ENCODE results near the gene RHOBTB1.

The RHOBTB1 gene

GRCh38 chr10:60901561-60902235 lies 42.3 kb downstream of the RHOBTB1 start:
- Histone ChIP-seq H3K79me2 (ENCODE audit: insufficient read depth, low read length) (no peaks in the 10 kb centered on the region), H3K27ac (ENCODE audit: low read depth, low read length) (no peak overlapping the region), H3K9me2 (replicated peaks; ENCODE audit: insufficient read depth, low read length) (no peaks in the 10 kb centered on the region), H3K9ac (ENCODE audit: low read length) (no peak overlapping the region), H3K27me3 (ENCODE audit: low read length) (no peaks in the 10 kb centered on the region), H2AFZ (ENCODE audit: low read depth, low read length, severe bottlenecking) (no peak overlapping the region), H4K20me1 (ENCODE audit: low read depth, low read length) (no peaks in the 10 kb centered on the region), H3K9me3 (ENCODE audit: insufficient read depth, low read length) (no peaks in the 10 kb centered on the region), H3F3A (ENCODE audit: insufficient read depth) (no peaks in the 10 kb centered on the region), H3K4me2 (ENCODE audit: low read depth, low read length, poor library complexity, severe bottlenecking) (no peak overlapping the region), H3K4me3 (ENCODE audit: insufficient read depth, low read length, poor library complexity, severe bottlenecking) (no peak overlapping the region), H3K36me3 (ENCODE audit: low read length) (no peaks in the 10 kb centered on the region)
- TF ChIP-seq CTCF (IDR thresholded peaks at IDR 0.05; ENCODE audit: insufficient read depth, low read length, poor library complexity, severe bottlenecking) (no peak), EZH2phosphoT487 (conservative IDR thresholded peaks at IDR 0.05; ENCODE audit: low read length) (no peak)

GRCh38 chr10:60899266-60899665 lies 44.7 kb downstream of the RHOBTB1 start:
- H3K4me2 ChIP-seq (ENCODE audit: low read depth, low read length, poor library complexity, severe bottlenecking): no peak overlapping the region
- no peak for TF ChIP-seq EZH2phosphoT487 (conservative IDR thresholded peaks at IDR 0.05; ENCODE audit: low read length)
- H2AFZ ChIP-seq (ENCODE audit: low read depth, low read length, severe bottlenecking): no peak overlapping the region
- no peaks in the 10 kb centered on the region for H3K36me3 ChIP-seq (ENCODE audit: low read length)
- no peak overlapping the region for H3K27ac ChIP-seq (ENCODE audit: low read depth, low read length)
- no peaks in the 10 kb centered on the region for H3K27me3 ChIP-seq (ENCODE audit: low read length)
- no peaks in the 10 kb centered on the region for H3K79me2 ChIP-seq (ENCODE audit: insufficient read depth, low read length)
- H3K9me2 ChIP-seq (replicated peaks; ENCODE audit: insufficient read depth, low read length): no peaks in the 10 kb centered on the region
- H4K20me1 ChIP-seq (ENCODE audit: low read depth, low read length): no peaks in the 10 kb centered on the region
- no peaks in the 10 kb centered on the region for H3K9me3 ChIP-seq (ENCODE audit: insufficient read depth, low read length)
- no peak overlapping the region for H3K9ac ChIP-seq (ENCODE audit: low read length)
- no peaks in the 10 kb centered on the region for H3F3A ChIP-seq (ENCODE audit: insufficient read depth)
- no peak overlapping the region for H3K4me3 ChIP-seq (ENCODE audit: insufficient read depth, low read length, poor library complexity, severe bottlenecking)

- Histone ChIP-seq H3K4me3 (ENCODE audit: insufficient read depth, low read length, poor library complexity, severe bottlenecking) (no peak overlapping the region), H3K9ac (ENCODE audit: low read length) (no peak overlapping the region), H3K79me2 (ENCODE audit: insufficient read depth, low read length) (no peaks in the 10 kb centered on the region), H3K4me2 (ENCODE audit: low read depth, low read length, poor library complexity, severe bottlenecking) (no peak overlapping the region), H3K9me3 (ENCODE audit: insufficient read depth, low read length) (no peaks in the 10 kb centered on the region), H4K20me1 (ENCODE audit: low read depth, low read length) (no peaks in the 10 kb centered on the region), H2AFZ (ENCODE audit: low read depth, low read length, severe bottlenecking) (no peak overlapping the region), H3K27ac (ENCODE audit: low read depth, low read length) (no peak overlapping the region), H3K9me2 (replicated peaks; ENCODE audit: insufficient read depth, low read length) (no peaks in the 10 kb centered on the region), H3K27me3 (ENCODE audit: low read length) (no peaks in the 10 kb centered on the region), H3K36me3 (ENCODE audit: low read length) (no peaks in the 10 kb centered on the region), H3F3A (ENCODE audit: insufficient read depth) (no peaks in the 10 kb centered on the region)
- no peak for TF ChIP-seq CTCF (IDR thresholded peaks at IDR 0.05; ENCODE audit: insufficient read depth, low read length, poor library complexity, severe bottlenecking)
- no peak for TF ChIP-seq EZH2phosphoT487 (conservative IDR thresholded peaks at IDR 0.05; ENCODE audit: low read length)
Measured at GRCh38 chr10:60898321-60898720, 45.7 kb downstream of the RHOBTB1 start.

GRCh38 chr10:60896810-60897209 lies 47.2 kb downstream of the RHOBTB1 start:
- Histone ChIP-seq H3F3A (ENCODE audit: insufficient read depth) (no peaks in the 10 kb centered on the region), H3K79me2 (ENCODE audit: insufficient read depth, low read length) (no peaks in the 10 kb centered on the region), H2AFZ (ENCODE audit: low read depth, low read length, severe bottlenecking) (no peak overlapping the region), H3K4me2 (ENCODE audit: low read depth, low read length, poor library complexity, severe bottlenecking) (no peak overlapping the region), H3K27ac (ENCODE audit: low read depth, low read length) (no peak overlapping the region), H4K20me1 (ENCODE audit: low read depth, low read length) (no peaks in the 10 kb centered on the region), H3K4me3 (ENCODE audit: insufficient read depth, low read length, poor library complexity, severe bottlenecking) (no peak overlapping the region), H3K9ac (ENCODE audit: low read length) (no peak overlapping the region), H3K9me3 (ENCODE audit: insufficient read depth, low read length) (no peaks in the 10 kb centered on the region), H3K36me3 (ENCODE audit: low read length) (no peaks in the 10 kb centered on the region), H3K9me2 (replicated peaks; ENCODE audit: insufficient read depth, low read length) (no peaks in the 10 kb centered on the region), H3K27me3 (ENCODE audit: low read length) (no peaks in the 10 kb centered on the region)
- TF ChIP-seq EZH2phosphoT487 (conservative IDR thresholded peaks at IDR 0.05; ENCODE audit: low read length): no peak
- no peak for TF ChIP-seq CTCF (IDR thresholded peaks at IDR 0.05; ENCODE audit: insufficient read depth, low read length, poor library complexity, severe bottlenecking)

Measured in SU-DHL-6 (cell line).